ENCODE measurements around the gene LAGE3.

Gene LAGE3

DNA sequence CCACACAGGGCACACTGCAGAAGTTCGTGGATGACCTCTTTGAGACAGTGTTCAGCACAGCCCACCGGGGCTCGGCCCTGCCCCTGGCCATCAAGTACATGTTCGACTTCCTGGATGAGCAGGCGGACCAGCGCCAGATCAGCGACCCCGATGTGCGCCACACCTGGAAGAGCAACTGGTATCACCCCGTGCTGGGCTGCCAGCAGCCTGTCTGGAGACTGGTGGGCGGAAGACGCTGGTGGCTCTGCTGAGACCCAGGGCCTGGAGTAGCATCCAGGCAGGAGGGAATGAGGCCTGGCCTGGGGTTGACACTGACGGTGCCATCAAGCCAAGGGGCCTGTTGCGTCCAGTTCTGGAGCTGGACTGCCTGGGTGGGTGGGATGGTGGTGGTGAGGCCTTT is 8.6 kb downstream of the LAGE3 start:
- no peak overlapping the region for H3K4me3 ChIP-seq (ENCODE audit: low read length)
- H2AFZ ChIP-seq (ENCODE audit: low read depth, low read length), result no peak overlapping the region
- H3K9ac ChIP-seq (ENCODE audit: low read length), result no peak overlapping the region
- peaks cover under 1% of the 10 kb centered on the region; the same call in 1 of the 2 replicates for H3K4me1 ChIP-seq (ENCODE audit: low read length)
- no peaks in the 10 kb centered on the region for H4K20me1 ChIP-seq (ENCODE audit: insufficient read depth, low read length)
- H3K27ac ChIP-seq (ENCODE audit: low read length), result no peak overlapping the region
- no peaks in the 10 kb centered on the region for H3K79me2 ChIP-seq (ENCODE audit: low read length)
- no peaks in the 10 kb centered on the region for H3K9me3 ChIP-seq (ENCODE audit: insufficient read depth, low read length)
- H3K4me2 ChIP-seq (ENCODE audit: low read length), result no peak overlapping the region
- H3K27me3 ChIP-seq (ENCODE audit: low read depth, low read length), result no peaks in the 10 kb centered on the region
- no peaks in the 10 kb centered on the region for H3K36me3 ChIP-seq (replicated peaks; ENCODE audit: low read depth, low read length)
- TF ChIP-seq, protein P1, sequence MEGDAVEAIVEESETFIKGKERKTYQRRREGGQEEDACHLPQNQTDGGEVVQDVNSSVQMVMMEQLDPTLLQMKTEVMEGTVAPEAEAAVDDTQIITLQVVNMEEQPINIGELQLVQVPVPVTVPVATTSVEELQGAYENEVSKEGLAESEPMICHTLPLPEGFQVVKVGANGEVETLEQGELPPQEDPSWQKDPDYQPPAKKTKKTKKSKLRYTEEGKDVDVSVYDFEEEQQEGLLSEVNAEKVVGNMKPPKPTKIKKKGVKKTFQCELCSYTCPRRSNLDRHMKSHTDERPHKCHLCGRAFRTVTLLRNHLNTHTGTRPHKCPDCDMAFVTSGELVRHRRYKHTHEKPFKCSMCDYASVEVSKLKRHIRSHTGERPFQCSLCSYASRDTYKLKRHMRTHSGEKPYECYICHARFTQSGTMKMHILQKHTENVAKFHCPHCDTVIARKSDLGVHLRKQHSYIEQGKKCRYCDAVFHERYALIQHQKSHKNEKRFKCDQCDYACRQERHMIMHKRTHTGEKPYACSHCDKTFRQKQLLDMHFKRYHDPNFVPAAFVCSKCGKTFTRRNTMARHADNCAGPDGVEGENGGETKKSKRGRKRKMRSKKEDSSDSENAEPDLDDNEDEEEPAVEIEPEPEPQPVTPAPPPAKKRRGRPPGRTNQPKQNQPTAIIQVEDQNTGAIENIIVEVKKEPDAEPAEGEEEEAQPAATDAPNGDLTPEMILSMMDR (IDR thresholded peaks at IDR 0.05; ENCODE audit: low read depth, low read length), result no peak
- TF ChIP-seq EZH2phosphoT487 (IDR thresholded peaks at IDR 0.05; ENCODE audit: low read depth), result no peak

DNA sequence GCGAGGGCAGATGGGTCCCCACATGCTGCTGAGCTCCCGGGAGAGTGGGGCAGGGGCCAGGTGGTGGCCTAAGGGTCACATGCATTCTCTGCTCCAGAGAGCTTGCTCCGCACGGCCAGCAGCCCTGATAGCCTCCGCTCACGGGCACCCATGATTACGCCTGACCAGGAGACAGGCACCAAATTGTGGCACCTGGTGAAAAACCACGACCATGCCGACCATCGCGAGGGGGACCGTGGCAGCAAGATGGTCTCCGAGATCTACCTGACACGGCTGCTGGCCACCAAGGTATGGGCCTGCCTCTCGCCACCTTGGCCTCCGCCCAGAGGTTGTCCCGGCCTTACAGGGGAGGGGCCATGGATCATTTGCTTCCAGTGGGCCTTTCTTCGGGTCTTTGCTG is 9.2 kb downstream of the LAGE3 start:
- Histone ChIP-seq H3K27ac (ENCODE audit: low read length) (no peak overlapping the region), H3K27me3 (ENCODE audit: low read depth, low read length) (no peaks in the 10 kb centered on the region), H3K4me3 (ENCODE audit: low read length) (no peak overlapping the region), H3K9me3 (ENCODE audit: insufficient read depth, low read length) (no peaks in the 10 kb centered on the region), H4K20me1 (ENCODE audit: insufficient read depth, low read length) (no peaks in the 10 kb centered on the region), H3K4me2 (ENCODE audit: low read length) (no peak overlapping the region), H3K36me3 (replicated peaks; ENCODE audit: low read depth, low read length) (no peaks in the 10 kb centered on the region), H3K9ac (ENCODE audit: low read length) (no peak overlapping the region), H3K79me2 (ENCODE audit: low read length) (no peaks in the 10 kb centered on the region), H2AFZ (ENCODE audit: low read depth, low read length) (no peak overlapping the region), H3K4me1 (ENCODE audit: low read length) (no peaks in the 10 kb centered on the region)
- TF ChIP-seq, protein P1 (IDR thresholded peaks at IDR 0.05; ENCODE audit: low read depth, low read length), result no peak
- TF ChIP-seq EZH2phosphoT487 (IDR thresholded peaks at IDR 0.05; ENCODE audit: low read depth), result no peak

DNA sequence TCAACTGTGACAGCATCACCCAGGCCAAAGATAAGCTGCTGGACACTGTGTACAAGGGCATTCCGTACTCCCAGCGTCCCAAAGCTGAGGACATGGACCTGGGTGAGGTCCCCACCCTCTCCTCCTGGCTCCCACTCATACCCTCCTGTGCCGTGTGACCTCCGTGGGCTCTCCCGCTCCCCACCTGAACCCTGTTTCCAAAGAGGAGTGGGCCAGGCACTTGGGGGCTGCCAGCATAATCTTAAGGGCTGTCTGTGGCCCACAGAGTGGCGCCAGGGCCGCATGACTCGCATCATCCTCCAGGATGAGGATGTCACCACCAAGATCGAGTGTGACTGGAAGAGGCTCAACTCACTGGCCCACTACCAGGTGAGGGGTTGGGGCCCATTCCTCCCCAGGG is 10.0 kb downstream of the LAGE3 start:
- Histone ChIP-seq H3K79me2 (ENCODE audit: low read length) (no peaks in the 10 kb centered on the region), H3K4me3 (ENCODE audit: low read length) (no peak overlapping the region), H3K4me1 (ENCODE audit: low read length) (no peaks in the 10 kb centered on the region), H3K9ac (ENCODE audit: low read length) (no peak overlapping the region), H4K20me1 (ENCODE audit: insufficient read depth, low read length) (no peaks in the 10 kb centered on the region), H3K9me3 (ENCODE audit: insufficient read depth, low read length) (no peaks in the 10 kb centered on the region), H3K4me2 (ENCODE audit: low read length) (no peak overlapping the region), H3K27me3 (ENCODE audit: low read depth, low read length) (no peaks in the 10 kb centered on the region), H3K36me3 (replicated peaks; ENCODE audit: low read depth, low read length) (no peaks in the 10 kb centered on the region), H2AFZ (ENCODE audit: low read depth, low read length) (no peak overlapping the region), H3K27ac (ENCODE audit: low read length) (no peak overlapping the region)
- TF ChIP-seq, protein P1 (IDR thresholded peaks at IDR 0.05; ENCODE audit: low read depth, low read length), result no peak
- no peak for TF ChIP-seq EZH2phosphoT487 (IDR thresholded peaks at IDR 0.05; ENCODE audit: low read depth)

DNA sequence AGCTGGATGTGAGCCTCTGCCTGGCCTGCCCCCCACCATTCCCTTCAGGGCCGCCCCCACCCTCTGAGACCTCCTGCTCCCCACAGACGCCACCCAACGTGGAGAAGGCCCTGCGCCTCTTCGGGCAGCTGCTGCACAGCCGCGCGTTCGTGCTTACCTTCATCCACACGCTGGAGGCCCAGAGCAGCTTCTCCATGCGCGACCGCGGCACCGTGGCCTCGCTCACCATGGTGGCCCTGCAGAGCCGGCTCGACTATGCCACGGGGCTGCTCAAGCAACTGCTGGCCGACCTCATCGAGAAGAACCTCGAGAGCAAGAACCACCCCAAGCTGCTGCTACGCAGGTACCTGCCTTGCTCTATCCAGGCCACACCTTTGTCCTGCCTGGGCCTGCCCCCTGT is 10.9 kb downstream of the LAGE3 start:
- no peak overlapping the region for H2AFZ ChIP-seq (ENCODE audit: low read depth, low read length)
- TF ChIP-seq EZH2phosphoT487 (IDR thresholded peaks at IDR 0.05; ENCODE audit: low read depth), result no peak
- TF ChIP-seq, protein P1 (IDR thresholded peaks at IDR 0.05; ENCODE audit: low read depth, low read length), result no peak
- no peak overlapping the region for H3K4me3 ChIP-seq (ENCODE audit: low read length)
- no peak overlapping the region for H3K27ac ChIP-seq (ENCODE audit: low read length)
- H3K4me1 ChIP-seq (ENCODE audit: low read length), result no peaks in the 10 kb centered on the region
- H3K79me2 ChIP-seq (ENCODE audit: low read length), result no peaks in the 10 kb centered on the region
- no peaks in the 10 kb centered on the region for H3K9me3 ChIP-seq (ENCODE audit: insufficient read depth, low read length)
- H3K4me2 ChIP-seq (ENCODE audit: low read length), result no peak overlapping the region
- no peak overlapping the region for H3K9ac ChIP-seq (ENCODE audit: low read length)
- H3K36me3 ChIP-seq (replicated peaks; ENCODE audit: low read depth, low read length), result no peaks in the 10 kb centered on the region
- H4K20me1 ChIP-seq (ENCODE audit: insufficient read depth, low read length), result no peaks in the 10 kb centered on the region
- H3K27me3 ChIP-seq (ENCODE audit: low read depth, low read length), result no peaks in the 10 kb centered on the region

Measured in OCI-LY3 (cell line).